ENCODE measurements around the gene LIN7B. TPM values are rescaled to one million over a fixed set of nuclear protein-coding genes. Genes with fewer than 3 reads are reported as not detected.

The LIN7B gene
- total and polyA plus RNA-seq, 2 of the 8 experiments (the other 6 are each of a cell fraction or from before 2014, with no cell fraction given), result 4.1 to 4.2 TPM

GRCh38 chr19:49119411-49120324 lies 5.5 kb downstream of the LIN7B start, which contains the start of gene PPFIA3:
TSS of gene PPFIA3 (plus strand) at chr19:49119544. CDS start at chr19:49127874, 8,330 bp downstream.
- H3K79me2 ChIP-seq (ENCODE audit: control insufficient read depth in 1 of 2, insufficient read depth in 2 of 2, low read length in 2 of 2), result no peaks in the 10 kb centered on the region
- H3K9ac ChIP-seq (replicated peaks in 1 of 4; ENCODE audit: extremely low read depth in 1 of 4, low read depth in 3 of 4, low read length in 3 of 4), result peak within 1 kb of the TSS in 3 of 4 experiments; percentile 36 to 74 (median 66); a peak in 6 of 7 replicates
- peak within 1 kb of the TSS; percentile 54 for H2BK120ac ChIP-seq (replicated peaks; ENCODE audit: low read depth, low read length)
- DNase-seq (ENCODE audit: low read depth in 1 of 2, low spot score in 2 of 2) (peak in 1 of 2 experiments; percentile 79), FAIRE-seq (no peak)
- no peak within 1 kb of the TSS for H3K23ac ChIP-seq (ENCODE audit: insufficient read length)
- no peak within 1 kb of the TSS for H2BK12ac ChIP-seq (ENCODE audit: low read depth, low read length)
- H3K4me1 ChIP-seq (replicated peaks in 1 of 4; ENCODE audit: control insufficient read depth in 3 of 4, insufficient read depth in 4 of 4, low read length in 3 of 4), result peaks cover 0 to 4% (median 3%) of the 10 kb centered on the region in 4 experiments; a peak in 4 of 7 replicates
- no peaks in the 10 kb centered on the region for H3K9me3 ChIP-seq (ENCODE audit: insufficient read depth in 2 of 2, low read depth in 1 of 2, low read length in 1 of 2)
- peak within 1 kb of the TSS; percentile 81 for H4K91ac ChIP-seq (replicated peaks; ENCODE audit: insufficient read length, low read length)
- peak within 1 kb of the TSS; percentile 57; the same call in 1 of the 2 replicates for H3K27ac ChIP-seq (ENCODE audit: low read depth, low read length)
- POLR2A ChIA-PET (ENCODE audit: partially characterized antibody), result interaction anchor here (0.7 to 2.3 kb wide), 10 partner anchors 10 to 312 kb away, joined by 3 to 24 read pairs (median 4); no protein-coding TSS in a partner anchor
- H2AK5ac ChIP-seq (ENCODE audit: low read depth, low read length), result peak within 1 kb of the TSS; percentile 75; the same call in 1 of the 2 replicates
- peaks cover 2% of the 10 kb centered on the region; the same call in 1 of the 2 replicates for H3K79me1 ChIP-seq (ENCODE audit: low read depth, low read length)
- peak within 1 kb of the TSS; percentile 96 for H3K18ac ChIP-seq (ENCODE audit: extremely low read depth, low read length)
- peak within 1 kb of the TSS; percentile 88; the same call in 1 of the 2 replicates for H2BK15ac ChIP-seq (ENCODE audit: low read length)
- H4K8ac ChIP-seq (ENCODE audit: extremely low read depth, insufficient read depth, low read length), result peak within 1 kb of the TSS; percentile 94
- 2% methylated on average over 23 of the region's 90 CpGs; no CpG with 5 or more reads in 1 of the 2 experiments for WGBS, 2 experiments (ENCODE audit: extremely low coverage in 1 of 2, insufficient coverage in 1 of 2, insufficient read length in 1 of 2, insufficient replicate concordance in 2 of 2, low coverage in 1 of 2, low lambda C conversion rate in 2 of 2, missing lambda C conversion rate in 1 of 2)
- no peak within 1 kb of the TSS for H2BK20ac ChIP-seq (ENCODE audit: low read length)
- H2AFZ ChIP-seq (ENCODE audit: low read length), result no peak within 1 kb of the TSS
- peak within 1 kb of the TSS; percentile 77 for H3K56ac ChIP-seq (replicated peaks; ENCODE audit: insufficient read length, low read depth, low read length)
- peaks cover 0 to 9% of the 10 kb centered on the region in 2 experiments for H4K20me1 ChIP-seq (replicated peaks in 1 of 2; ENCODE audit: control insufficient read depth in 1 of 2, insufficient read depth in 2 of 2, low read length in 2 of 2)
- H3K4ac ChIP-seq (replicated peaks; ENCODE audit: insufficient read length, low read depth, low read length), result peak within 1 kb of the TSS; percentile 85
- peaks cover 8 to 19% (median 17%) of the 10 kb centered on the region in 4 experiments for H3K27me3 ChIP-seq (replicated peaks in 1 of 4; ENCODE audit: control insufficient read depth in 3 of 4, extremely low read depth in 1 of 4, insufficient read depth in 3 of 4, low read length in 3 of 4)
- no peak within 1 kb of the TSS for H3K14ac ChIP-seq (ENCODE audit: insufficient read length)
- H2BK5ac ChIP-seq (ENCODE audit: low read depth, low read length), result peak within 1 kb of the TSS; percentile 78; the same call in 1 of the 2 replicates
- H4K5ac ChIP-seq (ENCODE audit: insufficient read length, low read depth, low read length), result peak within 1 kb of the TSS; percentile 95
- H3K23me2 ChIP-seq (ENCODE audit: low read depth, low read length), result peaks cover 15% of the 10 kb centered on the region
- H3K4me2 ChIP-seq (ENCODE audit: insufficient read depth in 1 of 2, low read depth in 2 of 2, low read length in 2 of 2), result peak within 1 kb of the TSS; percentile 86
- H3K36me3 ChIP-seq (ENCODE audit: control insufficient read depth in 2 of 4, insufficient read depth in 4 of 4, low read length in 3 of 4), result no peaks in the 10 kb centered on the region
- peak within 1 kb of the TSS; percentile 64 to 86 (median 78) for H3K4me3 ChIP-seq (ENCODE audit: extremely low read depth in 1 of 4, insufficient read depth in 2 of 4, low read depth in 3 of 4, low read length in 4 of 4)
- CTCF ChIA-PET (ENCODE audit: partially characterized antibody), result interaction anchor here (0.7 to 3.0 kb wide), 14 partner anchors 10 to 106 kb away, joined by 3 to 11 read pairs (median 4); no protein-coding TSS in a partner anchor
- TF ChIP-seq SIRT6 (IDR thresholded peaks at IDR 0.05; ENCODE audit: low read length) (no peak), BRCA1 (IDR thresholded peaks at IDR 0.05; ENCODE audit: low read depth, low read length) (no peak), FOSL1 (IDR thresholded peaks at IDR 0.05; ENCODE audit: insufficient read depth, low read depth, low read length) (no peak), CEBPB (IDR thresholded peaks at IDR 0.05; ENCODE audit: low read depth, low read length) (no peak), TEAD4 (IDR thresholded peaks at IDR 0.05; ENCODE audit: low read depth, low read length) (no peak), PHF8 (conservative IDR thresholded peaks at IDR 0.05; ENCODE audit: low read depth, low read length) (no peak), POLR2AphosphoS5 (IDR thresholded peaks at IDR 0.05; ENCODE audit: low read depth, low read length) (no peak), SP2 (IDR thresholded peaks at IDR 0.05; ENCODE audit: low read length) (no peak), CHD2 (IDR thresholded peaks at IDR 0.05; ENCODE audit: low read length) (no peak), SP4 (IDR thresholded peaks at IDR 0.05; ENCODE audit: low read length) (no peak), CHD1 (IDR thresholded peaks at IDR 0.05; ENCODE audit: low read depth, low read length) (no peak), TBP (IDR thresholded peaks at IDR 0.05; ENCODE audit: low read depth, low read length) (no peak), CBX5 (IDR thresholded peaks at IDR 0.05; ENCODE audit: low read depth, low read length) (no peak)
